IMR-90 (cell line): ENCODE results near the gene RAB11FIP3. TPM values are rescaled to one million over a fixed set of nuclear protein-coding genes. Genes with fewer than 3 reads are reported as not detected.

Experiments used
- ATAC-seq: fragments of 200-7000 bp; cut with Tn5 transposase; 2 replicates; pipeline ENCODE4 v1.9.1; 2020; ENCODE audit warnings: low read depth, mild to moderate bottlenecking, moderate library complexity
- BruUV-seq: library from RNA; stranded (reverse); fragments of 400-500 nt; replicated peaks from 2 replicates; lab custom pipeline; 2021; lab: Mats Ljungman, UMichigan
- CTCF ChIA-PET: fragments of 300-600 bp; formaldehyde crosslinking; extraction: SDS; loops from one replicate; lab custom pipeline; 2021; ENCODE audit warnings: antibody characterized with exemption; lab: Yijun Ruan, JAX
- POLR2A ChIA-PET: fragments of 300-600 bp; sonication (Branson Sonifier 250); formaldehyde crosslinking; loops from one replicate; lab custom pipeline; 2022; ENCODE audit warnings: antibody characterized with exemption; ENCODE audit not compliant: unreplicated experiment; lab: Charles Lee
- DNase-seq: peaks from one replicate; pipeline ENCODE4 v3.0.0; 2013
- H2AFZ ChIP-seq: replicated peaks from 2 replicates; pipeline ENCODE3; 2013; ENCODE audit warnings: low read length, mild to moderate bottlenecking; ENCODE audit not compliant: poor library complexity
- H2AK5ac ChIP-seq: 2 replicates; pipeline ENCODE4 v1.6.1; 2013; ENCODE audit warnings: low read depth, low read length, inconsistent platforms
- H2AK9ac ChIP-seq: replicated peaks from 2 replicates; pipeline ENCODE3; 2013; ENCODE audit warnings: mild to moderate bottlenecking, low read depth, low read length, moderate library complexity; ENCODE audit not compliant: poor library complexity
- H2BK120ac ChIP-seq: 2 replicates; pipeline ENCODE4 v1.6.1; 2013; ENCODE audit warnings: low read depth, low read length, inconsistent platforms
- H2BK15ac ChIP-seq: 3 replicates; pipeline ENCODE4 v1.6.1; 2013; ENCODE audit warnings: low read depth, low read length, inconsistent platforms
- H2BK20ac ChIP-seq: 2 replicates; pipeline ENCODE4 v1.6.1; 2013; ENCODE audit warnings: low read depth, mild to moderate bottlenecking, inconsistent platforms, low read length, moderate library complexity
- H2BK5ac ChIP-seq: 2 replicates; pipeline ENCODE4 v1.6.1; 2013; ENCODE audit warnings: mild to moderate bottlenecking, low read depth, low read length, inconsistent platforms; ENCODE audit not compliant: poor library complexity, severe bottlenecking
- H3K14ac ChIP-seq: replicated peaks from 2 replicates; pipeline ENCODE4 v1.6.1; 2013; ENCODE audit warnings: low read depth, low read length, inconsistent platforms
- H3K18ac ChIP-seq: 2 replicates; pipeline ENCODE4 v1.6.1; 2013; ENCODE audit warnings: low read depth, low read length, control low read depth
- H3K23ac ChIP-seq: 2 replicates; pipeline ENCODE4 v1.6.1; 2013; ENCODE audit warnings: low read depth, low read length, inconsistent platforms
- H3K27ac ChIP-seq: 2 replicates; pipeline ENCODE4 v1.5.1; 2013; ENCODE audit warnings: mild to moderate bottlenecking, control low read depth, low read length; ENCODE audit not compliant: insufficient read depth
- H3K27me3 ChIP-seq: 2 replicates; pipeline ENCODE4 v1.6.1; 2013; ENCODE audit warnings: low read length; ENCODE audit not compliant: control insufficient read depth, insufficient read depth
- H3K36me3 ChIP-seq: 2 replicates; pipeline ENCODE4 v1.6.1; 2013; ENCODE audit warnings: low read length, mixed read lengths; ENCODE audit not compliant: control insufficient read depth, insufficient read depth
- H3K4ac ChIP-seq: 2 replicates; pipeline ENCODE4 v1.6.1; 2013; ENCODE audit warnings: low read depth, low read length, inconsistent platforms
- H3K4me1 ChIP-seq: 2 replicates; pipeline ENCODE4 v1.6.1; 2013; ENCODE audit warnings: low read length, mixed read lengths; ENCODE audit not compliant: control insufficient read depth, insufficient read depth
- H3K4me2 ChIP-seq: 2 replicates; pipeline ENCODE4 v1.6.1; 2013; ENCODE audit warnings: low read depth, mild to moderate bottlenecking, control low read depth, low read length, moderate library complexity
- H3K4me3 ChIP-seq: 2 replicates; pipeline ENCODE4 v1.5.1; 2013; ENCODE audit warnings: low read depth, mild to moderate bottlenecking, control low read depth, low read length, moderate library complexity; ENCODE audit not compliant: insufficient read depth
- H3K56ac ChIP-seq: 2 replicates; pipeline ENCODE4 v1.6.1; 2013; ENCODE audit warnings: low read length, inconsistent platforms; ENCODE audit not compliant: insufficient read depth; ENCODE audit errors: extremely low read depth
- H3K79me1 ChIP-seq, 2 experiments: 2 replicates each; pipeline ENCODE4 v1.6.1; 2013; ENCODE audit warnings: low read length in 2 of 2, inconsistent platforms in 1 of 2, low read depth in 1 of 2
- H3K9ac ChIP-seq: 2 replicates; pipeline ENCODE4 v1.6.1; 2013; ENCODE audit warnings: low read depth, low read length, control low read depth
- H3K9me1 ChIP-seq: 2 replicates; pipeline ENCODE4 v1.6.1; 2013; ENCODE audit warnings: low read length, inconsistent platforms; ENCODE audit not compliant: insufficient read depth
- H3K9me3 ChIP-seq: 2 replicates; pipeline ENCODE4 v1.6.1; 2013; ENCODE audit warnings: low read length; ENCODE audit not compliant: control insufficient read depth, insufficient read depth
- H4K20me1 ChIP-seq: 2 replicates; pipeline ENCODE4 v1.6.1; 2013; ENCODE audit warnings: low read length, inconsistent platforms; ENCODE audit not compliant: insufficient read depth
- H4K5ac ChIP-seq: 2 replicates; pipeline ENCODE4 v1.6.1; 2013; ENCODE audit warnings: mild to moderate bottlenecking, low read depth, low read length, control low read depth
- H4K8ac ChIP-seq, 2 experiments: 2 replicates each; pipeline ENCODE4 v1.6.1; 2013; ENCODE audit warnings: low read depth in 2 of 2, low read length in 2 of 2, control low read depth in 1 of 2, inconsistent platforms in 1 of 2
- H4K91ac ChIP-seq: 2 replicates; pipeline ENCODE4 v1.6.1; 2013; ENCODE audit warnings: low read depth, low read length, inconsistent platforms; ENCODE audit not compliant: insufficient read depth
- BHLHE40 ChIP-seq: fragments of 150-350 bp; IDR thresholded peaks from 2 replicates; pipeline ENCODE4 v1.6.1; 2016; ENCODE audit warnings: mild to moderate bottlenecking, low read depth, low read length
- MAFK ChIP-seq: IDR thresholded peaks from 2 replicates; pipeline ENCODE4 v1.6.1; 2012; ENCODE audit warnings: low read depth, low read length, improper control_type of control experiment
- RFX5 ChIP-seq: IDR thresholded peaks from 2 replicates; pipeline ENCODE4 v1.8.0; 2012; ENCODE audit warnings: low read depth, mild to moderate bottlenecking, low read length, moderate library complexity
- SMC3 ChIP-seq: fragments of 150-350 bp; IDR thresholded peaks from 2 replicates; pipeline ENCODE4 v1.6.1; 2016; ENCODE audit warnings: low read depth, mild to moderate bottlenecking, antibody characterized with exemption, low read length, moderate library complexity
- WGBS, 2 experiments: methylation state at CpG; one replicate each; pipeline versions ENCODE4 v1.1.5 to v1.1.7; 2013; ENCODE audit warnings: missing lambda C conversion rate in 2 of 2; ENCODE audit not compliant: insufficient read length in 1 of 2; ENCODE audit errors: extremely low coverage in 2 of 2; 5-methylcytosine and 5-hydroxymethylcytosine counted together
- dilution Hi-C: fragments of 300-500 bp; cut with HindIII; formaldehyde crosslinking; loops from one replicate; pipeline ENCODE4 v1.14.3; 2018; ENCODE audit warnings: low sequenced_read_pairs; ENCODE audit not compliant: unreplicated experiment
- in situ Hi-C: fragments of 300-500 bp; cut with MboI; formaldehyde crosslinking; loops from 3 replicates; pipeline ENCODE4 v1.14.3; 2019; ENCODE audit warnings: low sequenced_read_pairs, inconsistent platforms, mixed read lengths
- intact Hi-C: fragments of 100-400 bp; cut with micrococcal nuclease; formaldehyde crosslinking; loops from 2 replicates; pipeline ENCODE4 v1.10.0; 2022
- polyA plus RNA-seq, 3 experiments: library from polyadenylated mRNA; depleted of rRNA; stranded (reverse); fragments of >200 nt; gene quantifications; 2 replicates each; pipeline ENCODE4 v1.2.3, GENCODE V29; 2012; ENCODE audit warnings: low replicate concordance in 1 of 3
- total RNA-seq: library from RNA; depleted of rRNA; stranded (reverse); fragments of >200 nt; gene quantifications from 2 replicates; pipeline ENCODE4 v1.2.3, GENCODE V29; 2012
- TF ChIP-seq, protein P1 (sequence below): fragments of 150-350 bp; IDR thresholded peaks from 2 replicates; pipeline ENCODE4 v1.6.1; 2016; ENCODE audit warnings: low read depth, mild to moderate bottlenecking, low read length, moderate library complexity, borderline replicate concordance
- TF ChIP-seq, protein P2 (sequence below): conservative IDR thresholded peaks from 2 replicates; pipeline ENCODE4 v1.5.1; 2012; ENCODE audit warnings: mild to moderate bottlenecking, low read depth, low read length, improper control_type of control experiment

The RAB11FIP3 gene
- total and polyA plus RNA-seq, 2 of the 4 experiments (the other 2 are of a cell fraction): 7.5 to 22.5 TPM

DNA sequence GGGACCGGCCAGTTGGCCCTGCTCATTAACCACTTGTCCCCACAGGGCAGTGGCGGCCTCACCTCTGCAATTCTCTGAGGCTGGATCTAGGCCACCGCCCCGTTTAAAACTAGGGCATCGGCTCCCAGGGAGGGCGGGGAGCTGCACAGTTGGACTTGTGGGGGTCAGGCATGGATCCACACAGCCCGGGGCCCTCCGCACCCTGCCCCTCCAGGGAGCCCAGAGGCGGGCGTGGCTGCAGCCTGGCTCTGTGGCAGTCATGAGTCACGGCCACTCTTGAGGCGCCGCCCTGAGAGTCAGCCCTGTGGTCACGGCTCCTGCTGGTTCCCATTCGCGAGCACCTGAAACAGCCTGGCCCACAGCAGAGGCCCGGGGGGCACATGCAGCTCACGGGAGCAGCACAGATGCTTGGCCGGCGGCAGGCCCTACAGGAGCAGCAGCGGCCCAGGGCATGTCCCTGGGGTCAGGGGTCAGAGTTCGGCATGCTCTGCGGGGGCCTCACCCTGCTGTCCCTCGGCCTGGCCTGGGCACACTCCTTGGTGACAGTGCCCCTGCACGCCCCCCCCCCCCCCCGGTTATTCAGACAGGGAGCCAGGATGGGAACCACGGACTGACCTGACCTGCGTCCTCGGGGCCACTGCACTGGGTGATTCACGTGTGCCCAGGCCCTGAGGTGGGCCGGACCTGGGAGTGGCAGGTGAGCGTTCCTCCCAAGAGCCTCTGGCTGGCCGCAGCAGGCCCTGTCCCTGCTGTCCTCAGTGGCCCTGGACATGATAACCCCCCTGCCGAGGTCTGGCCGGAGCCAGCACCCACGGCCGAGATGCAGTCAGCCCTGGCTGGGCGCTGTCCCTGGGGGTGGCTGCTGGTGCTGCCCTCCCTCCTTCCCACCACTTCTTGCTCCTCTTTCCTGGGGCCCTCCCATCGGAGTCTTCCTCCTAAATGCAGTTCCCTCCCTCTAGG is 110.3 kb downstream of the RAB11FIP3 start:
- no peaks in the 10 kb centered on the region for H3K27me3 ChIP-seq
- peak overlapping the region; percentile 53; the same call in 1 of the 2 replicates for H2BK20ac ChIP-seq
- DNase-seq (peak; percentile 52), ATAC-seq (peak; percentile 21)
- peaks cover 12% of the 10 kb centered on the region; the same call in 1 of the 2 replicates for H3K9me1 ChIP-seq
- no peak overlapping the region; the same call in 1 of the 2 replicates for H2BK120ac ChIP-seq
- H2AK5ac ChIP-seq: peak overlapping the region; percentile 85
- H3K27ac ChIP-seq: no peak overlapping the region
- no peaks in the 10 kb centered on the region for H3K9me3 ChIP-seq
- H2AK9ac ChIP-seq: peak overlapping the region; percentile 89
- no peak overlapping the region for H3K4me3 ChIP-seq
- H2AFZ ChIP-seq: peak overlapping the region; percentile 21
- no peak overlapping the region for H3K23ac ChIP-seq
- H2BK5ac ChIP-seq: peak overlapping the region; percentile 64
- intact Hi-C loops: no loop called here
- H3K4ac ChIP-seq: peak overlapping the region; percentile 70
- in situ Hi-C loops: no loop called here
- peaks cover 68% of the 10 kb centered on the region for H4K20me1 ChIP-seq
- TF ChIP-seq, protein P1, sequence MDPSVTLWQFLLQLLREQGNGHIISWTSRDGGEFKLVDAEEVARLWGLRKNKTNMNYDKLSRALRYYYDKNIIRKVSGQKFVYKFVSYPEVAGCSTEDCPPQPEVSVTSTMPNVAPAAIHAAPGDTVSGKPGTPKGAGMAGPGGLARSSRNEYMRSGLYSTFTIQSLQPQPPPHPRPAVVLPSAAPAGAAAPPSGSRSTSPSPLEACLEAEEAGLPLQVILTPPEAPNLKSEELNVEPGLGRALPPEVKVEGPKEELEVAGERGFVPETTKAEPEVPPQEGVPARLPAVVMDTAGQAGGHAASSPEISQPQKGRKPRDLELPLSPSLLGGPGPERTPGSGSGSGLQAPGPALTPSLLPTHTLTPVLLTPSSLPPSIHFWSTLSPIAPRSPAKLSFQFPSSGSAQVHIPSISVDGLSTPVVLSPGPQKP: no peak
- no peak for TF ChIP-seq SMC3
- TF ChIP-seq, protein P2, sequence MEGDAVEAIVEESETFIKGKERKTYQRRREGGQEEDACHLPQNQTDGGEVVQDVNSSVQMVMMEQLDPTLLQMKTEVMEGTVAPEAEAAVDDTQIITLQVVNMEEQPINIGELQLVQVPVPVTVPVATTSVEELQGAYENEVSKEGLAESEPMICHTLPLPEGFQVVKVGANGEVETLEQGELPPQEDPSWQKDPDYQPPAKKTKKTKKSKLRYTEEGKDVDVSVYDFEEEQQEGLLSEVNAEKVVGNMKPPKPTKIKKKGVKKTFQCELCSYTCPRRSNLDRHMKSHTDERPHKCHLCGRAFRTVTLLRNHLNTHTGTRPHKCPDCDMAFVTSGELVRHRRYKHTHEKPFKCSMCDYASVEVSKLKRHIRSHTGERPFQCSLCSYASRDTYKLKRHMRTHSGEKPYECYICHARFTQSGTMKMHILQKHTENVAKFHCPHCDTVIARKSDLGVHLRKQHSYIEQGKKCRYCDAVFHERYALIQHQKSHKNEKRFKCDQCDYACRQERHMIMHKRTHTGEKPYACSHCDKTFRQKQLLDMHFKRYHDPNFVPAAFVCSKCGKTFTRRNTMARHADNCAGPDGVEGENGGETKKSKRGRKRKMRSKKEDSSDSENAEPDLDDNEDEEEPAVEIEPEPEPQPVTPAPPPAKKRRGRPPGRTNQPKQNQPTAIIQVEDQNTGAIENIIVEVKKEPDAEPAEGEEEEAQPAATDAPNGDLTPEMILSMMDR: no peak
- TF ChIP-seq RFX5: no peak
- peak; percentile 51; the same call in 1 of the 2 replicates for TF ChIP-seq BHLHE40
- TF ChIP-seq MAFK: no peak
- 0 out of 4 replicates have a peak overlapping the region, but pooled peaks of 1 of the 2 experiments have one; percentile 33 for H4K8ac ChIP-seq
- 86% methylated on average over 21 of the region's 39 CpGs; no CpG with 5 or more reads in 1 of the 2 experiments for WGBS, 2 experiments
- peaks cover 22% of the 10 kb centered on the region for H3K4me1 ChIP-seq
- no peak overlapping the region for H3K4me2 ChIP-seq
- no peak overlapping the region for H3K9ac ChIP-seq
- ChIA-PET POLR2A (no interaction called here), CTCF (no interaction called here)
- dilution Hi-C loops: no loop called here
- H3K14ac ChIP-seq: no peak overlapping the region; the same call in 1 of the 2 replicates
- no peak overlapping the region for H3K18ac ChIP-seq
- peaks cover 13 to 69% of the 10 kb centered on the region in 2 experiments for H3K79me1 ChIP-seq
- no peak overlapping the region for H2BK15ac ChIP-seq
- BruUV-seq: no TSS peak
- peak overlapping the region; percentile 29; the same call in 1 of the 2 replicates for H4K5ac ChIP-seq
- H4K91ac ChIP-seq: peak overlapping the region; percentile 55; the same call in 1 of the 2 replicates
- peaks cover 11% of the 10 kb centered on the region; the same call in 1 of the 2 replicates for H3K36me3 ChIP-seq
- no peak overlapping the region for H3K56ac ChIP-seq
